Measurements from ENCODE around the gene ASCL3.
"Not testable (repeated sequence)": the region's sequence is repeated elsewhere in the genome, so short reads cannot be mapped to it uniquely, and the experiment has no call there.

Gene ASCL3

DNA sequence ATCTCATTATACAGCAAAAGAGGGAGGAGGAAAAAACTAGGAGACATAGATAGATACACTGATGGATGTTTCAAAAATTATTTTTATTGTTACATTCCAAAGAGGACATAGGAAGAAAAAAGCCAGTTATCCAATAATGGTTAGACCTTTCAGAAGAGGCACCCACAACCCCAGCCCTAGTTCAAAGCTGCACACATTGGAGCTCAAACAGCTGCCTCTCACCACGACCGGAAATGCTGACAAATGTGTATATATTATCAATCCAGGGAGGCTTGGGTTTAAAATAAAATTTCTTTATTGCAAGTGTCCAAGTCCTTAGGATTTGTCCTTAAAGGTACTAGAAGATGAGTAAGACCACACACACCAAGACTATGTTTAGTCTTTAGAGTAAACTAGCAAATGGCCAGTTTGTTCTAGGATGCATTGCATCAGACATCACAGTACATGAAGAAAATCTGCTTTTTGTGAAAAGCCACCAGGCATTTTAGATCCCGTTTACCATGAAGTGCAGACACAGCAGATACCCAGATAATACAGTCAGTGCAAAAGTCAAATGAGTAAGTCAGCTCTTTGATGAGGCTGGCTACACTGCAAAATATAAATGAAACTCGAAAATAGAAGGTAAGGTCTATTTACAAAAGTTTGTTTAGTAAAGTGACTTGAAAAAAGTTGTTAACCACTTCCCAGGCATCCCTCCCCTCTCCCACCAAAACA is 4.6 kb upstream of the ASCL3 start:
- no peak for DNase-seq (ENCODE audit: extremely low read depth, low read depth)
- TF ChIP-seq, protein P1, sequence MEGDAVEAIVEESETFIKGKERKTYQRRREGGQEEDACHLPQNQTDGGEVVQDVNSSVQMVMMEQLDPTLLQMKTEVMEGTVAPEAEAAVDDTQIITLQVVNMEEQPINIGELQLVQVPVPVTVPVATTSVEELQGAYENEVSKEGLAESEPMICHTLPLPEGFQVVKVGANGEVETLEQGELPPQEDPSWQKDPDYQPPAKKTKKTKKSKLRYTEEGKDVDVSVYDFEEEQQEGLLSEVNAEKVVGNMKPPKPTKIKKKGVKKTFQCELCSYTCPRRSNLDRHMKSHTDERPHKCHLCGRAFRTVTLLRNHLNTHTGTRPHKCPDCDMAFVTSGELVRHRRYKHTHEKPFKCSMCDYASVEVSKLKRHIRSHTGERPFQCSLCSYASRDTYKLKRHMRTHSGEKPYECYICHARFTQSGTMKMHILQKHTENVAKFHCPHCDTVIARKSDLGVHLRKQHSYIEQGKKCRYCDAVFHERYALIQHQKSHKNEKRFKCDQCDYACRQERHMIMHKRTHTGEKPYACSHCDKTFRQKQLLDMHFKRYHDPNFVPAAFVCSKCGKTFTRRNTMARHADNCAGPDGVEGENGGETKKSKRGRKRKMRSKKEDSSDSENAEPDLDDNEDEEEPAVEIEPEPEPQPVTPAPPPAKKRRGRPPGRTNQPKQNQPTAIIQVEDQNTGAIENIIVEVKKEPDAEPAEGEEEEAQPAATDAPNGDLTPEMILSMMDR (IDR thresholded peaks at IDR 0.05; ENCODE audit: low read depth, low read length, missing control alignments): no peak
- no peak overlapping the region for H3K4me3 ChIP-seq (replicated peaks; ENCODE audit: low read depth, low read length)

DNA sequence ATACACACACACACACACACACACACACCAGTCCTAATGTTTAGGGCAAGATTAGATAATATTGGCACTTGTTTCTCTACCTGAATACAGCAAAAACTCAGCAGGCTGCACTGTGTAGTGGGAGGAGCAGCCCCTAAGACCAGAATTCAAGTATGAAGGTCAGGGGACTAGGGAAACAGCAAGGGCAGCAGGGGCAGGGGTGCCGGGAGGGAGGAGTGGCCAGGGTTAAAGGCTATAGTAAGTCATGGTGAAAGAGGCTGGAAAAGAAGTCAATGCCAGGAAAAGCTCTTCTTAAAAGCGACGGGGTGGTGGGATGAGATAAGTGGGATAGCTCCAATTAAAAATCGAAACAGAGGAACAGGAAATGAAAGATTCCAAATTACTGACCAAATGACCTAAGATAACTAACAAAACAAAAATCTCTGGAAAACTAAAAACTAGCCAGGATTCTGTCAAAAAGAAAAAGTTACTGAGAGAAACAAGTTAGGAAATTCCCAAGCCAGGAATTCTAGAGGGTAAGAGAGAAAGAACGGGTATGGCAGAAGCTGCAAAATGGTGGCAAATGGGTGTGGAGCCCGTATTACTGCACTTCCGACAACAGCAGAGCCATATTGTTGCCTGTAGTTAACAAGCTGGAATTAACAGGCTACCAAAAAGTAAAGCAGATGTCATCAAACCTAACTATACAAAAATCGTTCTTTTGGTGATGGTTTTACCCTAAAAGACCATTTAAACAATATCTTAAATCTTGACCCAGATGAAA is 1.3 kb downstream of the ASCL3 start:
- TF ChIP-seq, protein P1 (IDR thresholded peaks at IDR 0.05; ENCODE audit: low read depth, low read length, missing control alignments): no peak
- no peak for DNase-seq (ENCODE audit: extremely low read depth, low read depth)

DNA sequence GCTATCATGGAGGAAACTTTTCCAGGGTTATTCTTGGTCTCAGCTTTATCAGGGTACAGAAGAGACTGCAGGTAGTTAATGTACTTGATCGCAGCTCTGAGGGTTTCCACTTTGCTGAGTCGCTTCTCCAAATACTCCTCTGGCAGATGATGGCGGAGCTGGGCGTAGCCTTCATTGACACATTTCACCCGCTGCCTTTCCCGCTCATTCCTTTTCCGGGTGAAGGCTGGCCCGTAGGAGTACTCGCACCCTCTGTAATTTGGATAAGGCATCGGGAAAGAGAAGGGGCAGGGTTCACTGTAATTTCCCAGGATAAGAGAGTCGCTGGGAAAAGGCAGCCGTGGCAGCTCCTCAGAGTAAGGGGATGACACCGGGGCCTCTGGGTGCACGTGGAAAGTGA is 5.2 kb downstream of the ASCL3 start:
- TF ChIP-seq, protein P1 (IDR thresholded peaks at IDR 0.05; ENCODE audit: low read depth, low read length, missing control alignments): no peak
- DNase-seq (ENCODE audit: extremely low read depth, low read depth): no peak
- H3K4me3 ChIP-seq (replicated peaks; ENCODE audit: low read depth, low read length): no peak overlapping the region

More for the DNA sequence above, 1.3 kb downstream of the ASCL3 start:
- H3K4me3 ChIP-seq (replicated peaks; ENCODE audit: low read depth, low read length): no peak overlapping the region

DNA sequence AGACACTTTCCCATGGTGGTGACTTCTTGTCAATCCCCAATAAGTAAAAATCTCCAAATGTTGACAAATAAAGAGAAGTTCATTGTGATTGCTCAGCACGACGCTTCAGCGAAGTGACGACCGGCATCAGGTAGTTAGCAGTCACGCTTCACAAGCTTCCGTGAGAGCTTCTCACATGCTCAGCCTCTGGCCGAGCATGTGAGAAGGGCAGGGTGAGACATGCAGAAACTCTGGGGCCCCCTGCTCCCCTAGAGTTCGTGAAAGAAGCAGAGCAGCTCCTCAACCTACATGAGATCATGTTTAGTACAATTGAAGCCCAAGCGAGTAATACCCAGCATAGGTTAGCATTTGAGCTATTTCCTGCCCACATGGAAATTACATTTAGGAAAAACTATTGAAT is 5.7 kb downstream of the ASCL3 start:
- H3K4me3 ChIP-seq (replicated peaks; ENCODE audit: low read depth, low read length): no peak overlapping the region
- TF ChIP-seq, protein P1 (IDR thresholded peaks at IDR 0.05; ENCODE audit: low read depth, low read length, missing control alignments): no peak
- DNase-seq (ENCODE audit: extremely low read depth, low read depth): no peak

DNA sequence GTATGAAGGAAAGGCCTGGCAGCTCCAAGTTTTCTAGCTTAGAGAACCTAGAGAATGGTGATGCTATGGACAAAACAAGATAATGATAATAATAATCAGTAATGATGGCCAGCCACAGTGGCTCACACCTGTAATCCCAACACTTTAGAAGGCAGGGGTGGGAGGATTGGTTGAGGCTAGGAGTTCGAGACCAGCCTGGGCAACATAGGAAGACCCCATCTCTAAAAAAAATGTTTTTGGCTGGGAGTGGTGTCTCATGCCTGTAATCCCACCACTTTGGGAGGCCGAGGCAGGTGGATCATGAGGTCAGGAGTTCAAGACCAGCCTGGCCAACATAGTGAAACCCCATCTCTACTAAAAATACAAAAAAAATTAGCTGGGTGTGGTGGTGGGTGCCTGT is 7.0 kb downstream of the ASCL3 start:
- not testable (repeated sequence) for H3K4me3 ChIP-seq (replicated peaks; ENCODE audit: low read depth, low read length); DNase-seq (ENCODE audit: extremely low read depth, low read depth)

DNA sequence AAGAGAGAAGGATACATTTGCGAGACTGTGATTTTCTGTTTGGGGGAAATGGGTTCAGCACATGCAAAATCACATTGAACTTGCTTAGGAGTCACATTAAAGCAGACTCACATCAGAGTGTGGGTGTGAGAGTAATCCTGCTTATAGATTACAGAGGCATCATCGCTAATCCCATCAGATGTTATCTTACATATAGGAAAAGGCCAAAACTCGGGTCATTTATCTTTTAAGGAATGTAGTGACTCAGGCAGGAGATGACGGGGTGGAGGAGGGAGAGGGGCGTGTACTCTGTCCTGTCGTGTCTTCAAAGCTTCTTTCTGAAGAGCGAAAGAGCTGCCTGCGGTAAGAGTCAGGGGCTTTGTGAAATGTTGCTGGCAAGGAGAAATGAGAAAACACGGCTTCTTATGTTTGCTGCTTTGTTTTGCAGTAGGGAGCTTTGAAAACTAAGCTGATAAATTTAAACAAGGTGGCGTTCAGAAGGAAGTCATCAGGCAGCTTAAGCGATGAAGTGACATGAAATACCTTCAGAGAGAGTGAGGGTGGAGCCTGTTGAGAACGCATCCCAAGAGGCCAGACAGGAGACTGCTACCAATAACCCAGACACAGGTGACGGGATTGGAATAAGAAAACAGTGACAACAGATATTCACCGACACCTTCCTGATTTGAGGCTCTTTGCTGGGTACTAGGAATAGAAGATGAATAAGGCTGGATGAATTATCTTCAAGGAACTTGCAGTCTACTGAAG is 7.9 kb downstream of the ASCL3 start:
- DNase-seq (ENCODE audit: extremely low read depth, low read depth): no peak
- TF ChIP-seq, protein P1 (IDR thresholded peaks at IDR 0.05; ENCODE audit: low read depth, low read length, missing control alignments): no peak
- no peak overlapping the region for H3K4me3 ChIP-seq (replicated peaks; ENCODE audit: low read depth, low read length)

DNA sequence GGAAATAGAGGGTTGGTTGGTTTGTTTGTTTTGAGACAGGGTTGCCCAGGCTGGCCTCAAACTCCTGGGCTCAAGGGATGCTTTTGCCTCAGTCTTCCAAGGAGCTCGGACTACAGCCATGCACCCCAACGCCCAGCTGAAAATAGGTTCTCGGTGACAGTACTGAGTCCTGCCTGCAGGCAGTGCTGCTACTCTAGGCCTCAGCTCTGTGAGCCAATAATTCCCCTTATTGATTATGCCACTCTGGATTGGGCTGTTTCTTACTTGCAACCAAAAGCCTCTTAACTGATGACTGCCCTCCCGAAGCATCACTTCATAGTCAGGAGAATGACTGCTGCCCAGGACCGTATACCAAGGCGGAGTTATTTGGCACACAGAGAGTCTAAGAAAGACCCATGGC is 8.9 kb downstream of the ASCL3 start:
- TF ChIP-seq, protein P1 (IDR thresholded peaks at IDR 0.05; ENCODE audit: low read depth, low read length, missing control alignments): no peak
- DNase-seq (ENCODE audit: extremely low read depth, low read depth): no peak
- no peak overlapping the region for H3K4me3 ChIP-seq (replicated peaks; ENCODE audit: low read depth, low read length)

Data from HFF-Myc (cell line).